ENCODE data around the gene ARL10. TPM values are rescaled to one million over a fixed set of nuclear protein-coding genes. Genes with fewer than 3 reads are reported as not detected.

The ARL10 gene
- total RNA-seq, 1 donor from 2014 or later, result 9.4 TPM

GRCh38 chr5:176361437-176362232, 3.7 kb upstream of the ARL10 start, which contains the start of gene KIAA1191:
Gene KIAA1191 (minus strand): TSS chr5:176361764. CDS start chr5:176359508, 2,256 bp downstream.
- Histone ChIP-seq H3K4me3 (ENCODE audit: low read length in 3 of 3) (peak within 1 kb of the TSS; percentile 90 to 96 (median 96)), H3K36me3 (ENCODE audit: control insufficient read depth in 3 of 3, insufficient read depth in 3 of 3, low read length in 3 of 3) (peaks cover 6 to 21% (median 13%) of the 10 kb centered on the region in 3 donors), H3K27ac (ENCODE audit: low read depth, low read length) (peak within 1 kb of the TSS; percentile 90), H3K4me1 (ENCODE audit: control insufficient read depth in 3 of 3, insufficient read depth in 3 of 3, low read length in 3 of 3) (peaks cover 16 to 32% (median 25%) of the 10 kb centered on the region in 3 donors), H3K9ac (ENCODE audit: low read depth in 1 of 3, low read length in 3 of 3) (peak within 1 kb of the TSS; percentile 91 to 98 (median 97)), H3K9me3 (ENCODE audit: control insufficient read depth in 3 of 3, low read length in 3 of 3) (no peaks in the 10 kb centered on the region), H3K27me3 (ENCODE audit: control insufficient read depth in 3 of 3, insufficient read depth in 3 of 3, low read length in 3 of 3) (no peaks in the 10 kb centered on the region)

- peak overlapping the region; percentile 90 to 96 (median 96) for H3K4me3 ChIP-seq (ENCODE audit: low read length in 3 of 3)
- peak overlapping the region; percentile 91 to 98 (median 97) for H3K9ac ChIP-seq (ENCODE audit: low read depth in 1 of 3, low read length in 3 of 3)
- no peaks in the 10 kb centered on the region for H3K9me3 ChIP-seq (ENCODE audit: control insufficient read depth in 3 of 3, low read length in 3 of 3)
- peaks cover 2 to 17% (median 9%) of the 10 kb centered on the region in 3 donors for H3K36me3 ChIP-seq (ENCODE audit: control insufficient read depth in 3 of 3, insufficient read depth in 3 of 3, low read length in 3 of 3)
- peak overlapping the region; percentile 90 for H3K27ac ChIP-seq (ENCODE audit: low read depth, low read length)
- peaks cover 16 to 32% (median 27%) of the 10 kb centered on the region in 3 donors for H3K4me1 ChIP-seq (ENCODE audit: control insufficient read depth in 3 of 3, insufficient read depth in 3 of 3, low read length in 3 of 3)
- no peaks in the 10 kb centered on the region for H3K27me3 ChIP-seq (ENCODE audit: control insufficient read depth in 3 of 3, insufficient read depth in 3 of 3, low read length in 3 of 3)
These were observed 3.1 kb upstream of the ARL10 start for GRCh38 chr5:176362233-176362490.

GRCh38 chr5:176364765-176365350, 429 bp upstream of the ARL10 start:
- Histone ChIP-seq H3K27me3 (ENCODE audit: control insufficient read depth in 3 of 3, insufficient read depth in 3 of 3, low read length in 3 of 3) (no peaks in the 10 kb centered on the region), H3K9ac (ENCODE audit: low read depth in 1 of 3, low read length in 3 of 3) (peak overlapping the region; percentile 81 to 91 (median 87)), H3K9me3 (ENCODE audit: control insufficient read depth in 3 of 3, low read length in 3 of 3) (no peaks in the 10 kb centered on the region), H3K4me3 (ENCODE audit: low read length in 3 of 3) (peak overlapping the region; percentile 86 to 88 (median 87)), H3K36me3 (ENCODE audit: control insufficient read depth in 3 of 3, insufficient read depth in 3 of 3, low read length in 3 of 3) (peaks cover 7 to 12% (median 10%) of the 10 kb centered on the region in 3 donors), H3K27ac (ENCODE audit: low read depth, low read length) (peak overlapping the region; percentile 68), H3K4me1 (ENCODE audit: control insufficient read depth in 3 of 3, insufficient read depth in 3 of 3, low read length in 3 of 3) (peaks cover 23 to 43% (median 41%) of the 10 kb centered on the region in 3 donors)

GRCh38 chr5:176366232-176366894, 1.1 kb downstream of the ARL10 start:
- Histone ChIP-seq H3K4me3 (ENCODE audit: low read length in 3 of 3) (peak overlapping the region; percentile 86 to 88 (median 87)), H3K27ac (ENCODE audit: low read depth, low read length) (peak overlapping the region; percentile 68), H3K27me3 (ENCODE audit: control insufficient read depth in 3 of 3, insufficient read depth in 3 of 3, low read length in 3 of 3) (no peaks in the 10 kb centered on the region), H3K36me3 (ENCODE audit: control insufficient read depth in 3 of 3, insufficient read depth in 3 of 3, low read length in 3 of 3) (peaks cover 7 to 10% (median 10%) of the 10 kb centered on the region in 3 donors), H3K9me3 (ENCODE audit: control insufficient read depth in 3 of 3, low read length in 3 of 3) (no peaks in the 10 kb centered on the region), H3K4me1 (ENCODE audit: control insufficient read depth in 3 of 3, insufficient read depth in 3 of 3, low read length in 3 of 3) (peaks cover 33 to 56% (median 53%) of the 10 kb centered on the region in 3 donors), H3K9ac (ENCODE audit: low read depth in 1 of 3, low read length in 3 of 3) (peak overlapping the region; percentile 76 to 91 (median 81))

GRCh38 chr5:176368726-176369125, 3.4 kb downstream of the ARL10 start:
- Histone ChIP-seq H3K4me3 (ENCODE audit: low read length in 3 of 3) (no peak overlapping the region), H3K9ac (ENCODE audit: low read depth in 1 of 3, low read length in 3 of 3) (peak overlapping the region in 1 of 3 donors; percentile 79), H3K9me3 (ENCODE audit: control insufficient read depth in 3 of 3, low read length in 3 of 3) (no peaks in the 10 kb centered on the region), H3K36me3 (ENCODE audit: control insufficient read depth in 3 of 3, insufficient read depth in 3 of 3, low read length in 3 of 3) (peaks cover 9 to 10% (median 10%) of the 10 kb centered on the region in 3 donors), H3K4me1 (ENCODE audit: control insufficient read depth in 3 of 3, insufficient read depth in 3 of 3, low read length in 3 of 3) (peaks cover 46 to 71% (median 67%) of the 10 kb centered on the region in 3 donors), H3K27ac (ENCODE audit: low read depth, low read length) (peak overlapping the region; percentile 93), H3K27me3 (ENCODE audit: control insufficient read depth in 3 of 3, insufficient read depth in 3 of 3, low read length in 3 of 3) (no peaks in the 10 kb centered on the region)

- H3K27ac ChIP-seq (ENCODE audit: low read depth, low read length), result peak overlapping the region; percentile 93
- H3K36me3 ChIP-seq (ENCODE audit: control insufficient read depth in 3 of 3, insufficient read depth in 3 of 3, low read length in 3 of 3), result peaks cover 9 to 10% (median 10%) of the 10 kb centered on the region in 3 donors
- no peak overlapping the region for H3K4me3 ChIP-seq (ENCODE audit: low read length in 3 of 3)
- no peaks in the 10 kb centered on the region for H3K27me3 ChIP-seq (ENCODE audit: control insufficient read depth in 3 of 3, insufficient read depth in 3 of 3, low read length in 3 of 3)
- H3K9ac ChIP-seq (ENCODE audit: low read depth in 1 of 3, low read length in 3 of 3), result peak overlapping the region in 2 of 3 donors; percentile 66 to 74
- H3K9me3 ChIP-seq (ENCODE audit: control insufficient read depth in 3 of 3, low read length in 3 of 3), result no peaks in the 10 kb centered on the region
- H3K4me1 ChIP-seq (ENCODE audit: control insufficient read depth in 3 of 3, insufficient read depth in 3 of 3, low read length in 3 of 3), result peaks cover 47 to 68% (median 65%) of the 10 kb centered on the region in 3 donors
These were observed 4.8 kb downstream of the ARL10 start for GRCh38 chr5:176369934-176370711.

GRCh38 chr5:176371621-176372539, 6.6 kb downstream of the ARL10 start:
- Histone ChIP-seq H3K4me1 (ENCODE audit: control insufficient read depth in 3 of 3, insufficient read depth in 3 of 3, low read length in 3 of 3) (peaks cover 41 to 62% (median 53%) of the 10 kb centered on the region in 3 donors), H3K27me3 (ENCODE audit: control insufficient read depth in 3 of 3, insufficient read depth in 3 of 3, low read length in 3 of 3) (no peaks in the 10 kb centered on the region), H3K4me3 (ENCODE audit: low read length in 3 of 3) (peak overlapping the region in 1 of 3 donors; percentile 29), H3K9ac (ENCODE audit: low read depth in 1 of 3, low read length in 3 of 3) (peak overlapping the region in 2 of 3 donors; percentile 34 to 47), H3K27ac (ENCODE audit: low read depth, low read length) (peak overlapping the region; percentile 93), H3K9me3 (ENCODE audit: control insufficient read depth in 3 of 3, low read length in 3 of 3) (no peaks in the 10 kb centered on the region), H3K36me3 (ENCODE audit: control insufficient read depth in 3 of 3, insufficient read depth in 3 of 3, low read length in 3 of 3) (peaks cover 9 to 15% (median 10%) of the 10 kb centered on the region in 3 donors)

GRCh38 chr5:176373100-176373818, 8.0 kb downstream of the ARL10 start:
- Histone ChIP-seq H3K9me3 (ENCODE audit: control insufficient read depth in 3 of 3, low read length in 3 of 3) (no peaks in the 10 kb centered on the region), H3K4me1 (ENCODE audit: control insufficient read depth in 3 of 3, insufficient read depth in 3 of 3, low read length in 3 of 3) (peaks cover 41 to 52% (median 50%) of the 10 kb centered on the region in 3 donors), H3K9ac (ENCODE audit: low read depth in 1 of 3, low read length in 3 of 3) (no peak overlapping the region), H3K27me3 (ENCODE audit: control insufficient read depth in 3 of 3, insufficient read depth in 3 of 3, low read length in 3 of 3) (no peaks in the 10 kb centered on the region), H3K36me3 (ENCODE audit: control insufficient read depth in 3 of 3, insufficient read depth in 3 of 3, low read length in 3 of 3) (peaks cover 0 to 5% (median 2%) of the 10 kb centered on the region in 3 donors), H3K27ac (ENCODE audit: low read depth, low read length) (peak overlapping the region; percentile 93), H3K4me3 (ENCODE audit: low read length in 3 of 3) (no peak overlapping the region)

Measured in skeletal muscle tissue (tissue), 4 donors.